Panc1 (cell line): ENCODE measurements around the gene GCK. TPM values are rescaled to one million over a fixed set of nuclear protein-coding genes. Genes with fewer than 3 reads are reported as not detected.

Experiments
- ATAC-seq: fragments of 200-7000 bp; cut with Tn5 transposase; 2 replicates; pipeline ENCODE4 v1.9.1; 2020; ENCODE audit warnings: mild to moderate bottlenecking, moderate library complexity
- BruUV-seq: library from RNA; stranded (reverse); fragments of 400-500 nt; replicated peaks from 2 replicates; lab custom pipeline; 2021; lab: Mats Ljungman, UMichigan
- CTCF ChIA-PET: fragments of 300-600 bp; sonication (Branson Sonifier 250); formaldehyde crosslinking; loops from one replicate; lab custom pipeline; 2022; ENCODE audit warnings: antibody characterized with exemption; lab: Charles Lee
- POLR2A ChIA-PET: fragments of 300-600 bp; sonication (Branson Sonifier 250); formaldehyde crosslinking; loops from one replicate; lab custom pipeline; 2022; ENCODE audit warnings: antibody characterized with exemption; lab: Charles Lee
- DNase-seq: peaks from one replicate; pipeline ENCODE4 v3.0.0-alpha.2; 2010; ENCODE audit warnings: low read depth, low spot score
- H3K27ac ChIP-seq: 2 replicates; pipeline ENCODE4 v1.5.1; 2011; ENCODE audit warnings: mild to moderate bottlenecking, low read length, inconsistent platforms
- H3K27me3 ChIP-seq: fragments of 200-500 bp; sonication (Bioruptor generic); 2 replicates; pipeline ENCODE4 v1.6.0; 2014; ENCODE audit warnings: low read length, inconsistent platforms; ENCODE audit not compliant: control insufficient read depth, insufficient read depth
- H3K36me3 ChIP-seq: fragments of 200-500 bp; sonication (Bioruptor generic); 2 replicates; pipeline ENCODE4 v1.5.1; 2014; ENCODE audit warnings: inconsistent platforms, mild to moderate bottlenecking, low read length, moderate library complexity; ENCODE audit not compliant: control insufficient read depth, insufficient read depth
- H3K4me1 ChIP-seq: 2 replicates; pipeline ENCODE4 v1.5.1; 2011; ENCODE audit warnings: inconsistent platforms, mild to moderate bottlenecking, low read length, moderate library complexity; ENCODE audit not compliant: control insufficient read depth, insufficient read depth
- H3K4me3 ChIP-seq, 2 experiments: 2 replicates each; pipeline ENCODE4 v1.5.1; 2011 to 2012; ENCODE audit warnings: low read depth in 2 of 2, low read length in 2 of 2, mild to moderate bottlenecking in 2 of 2, inconsistent platforms in 1 of 2, moderate library complexity in 1 of 2
- H3K9me3 ChIP-seq: fragments of 200-500 bp; sonication (Bioruptor generic); 2 replicates; pipeline ENCODE4 v1.5.1; 2014; ENCODE audit warnings: low read depth, mild to moderate bottlenecking, inconsistent platforms, low read length, moderate library complexity; ENCODE audit not compliant: control insufficient read depth, insufficient read depth
- POLR2AphosphoS5 ChIP-seq: IDR thresholded peaks from 2 replicates; pipeline ENCODE4 v1.6.1; 2012; ENCODE audit warnings: mild to moderate bottlenecking, low read depth, low read length, moderate library complexity
- SIN3A ChIP-seq: IDR thresholded peaks from 2 replicates; pipeline ENCODE4 v1.6.1; 2012; ENCODE audit warnings: low read depth, mild to moderate bottlenecking, low read length, moderate library complexity, borderline replicate concordance; ENCODE audit not compliant: insufficient read depth
- TCF7L2 ChIP-seq: IDR thresholded peaks from 2 replicates; pipeline ENCODE4 v1.6.1; 2011; ENCODE audit warnings: mild to moderate bottlenecking, low read depth, low read length, inconsistent platforms
- in situ Hi-C: cut with HindIII; loops from 2 replicates; pipeline ENCODE4 v1.10.0; 2016; ENCODE audit warnings: low sequenced_read_pairs, low pct_unique_long_range_greater_than_20kb
- intact Hi-C: fragments of 100-400 bp; cut with micrococcal nuclease; formaldehyde crosslinking; loops from one replicate; pipeline ENCODE4 v1.10.0; 2022; ENCODE audit not compliant: unreplicated experiment
- total RNA-seq: library from RNA; stranded (reverse); gene quantifications from one replicate; pipeline ENCODE4 v1.2.1, GENCODE V29; 2021; ENCODE audit not compliant: unreplicated experiment
- TF ChIP-seq, protein P1 (sequence below), 2 experiments: IDR thresholded peaks; 2 replicates each; pipeline ENCODE4 v1.6.1; 2011 to 2012; ENCODE audit warnings: low read depth in 2 of 2, control low read depth in 1 of 2, low read length in 1 of 2, mild to moderate bottlenecking in 1 of 2, moderate library complexity in 1 of 2; ENCODE audit not compliant: insufficient read depth in 1 of 2
- TF ChIP-seq, protein P2 (sequence below): fragments of 450-650 bp; IDR thresholded peaks from 2 replicates; pipeline ENCODE4 v1.5.1; 2017; ENCODE audit warnings: mild to moderate bottlenecking

The GCK gene
- total RNA-seq, 1 experiment from 2014 or later, result 0.36 TPM

DNA sequence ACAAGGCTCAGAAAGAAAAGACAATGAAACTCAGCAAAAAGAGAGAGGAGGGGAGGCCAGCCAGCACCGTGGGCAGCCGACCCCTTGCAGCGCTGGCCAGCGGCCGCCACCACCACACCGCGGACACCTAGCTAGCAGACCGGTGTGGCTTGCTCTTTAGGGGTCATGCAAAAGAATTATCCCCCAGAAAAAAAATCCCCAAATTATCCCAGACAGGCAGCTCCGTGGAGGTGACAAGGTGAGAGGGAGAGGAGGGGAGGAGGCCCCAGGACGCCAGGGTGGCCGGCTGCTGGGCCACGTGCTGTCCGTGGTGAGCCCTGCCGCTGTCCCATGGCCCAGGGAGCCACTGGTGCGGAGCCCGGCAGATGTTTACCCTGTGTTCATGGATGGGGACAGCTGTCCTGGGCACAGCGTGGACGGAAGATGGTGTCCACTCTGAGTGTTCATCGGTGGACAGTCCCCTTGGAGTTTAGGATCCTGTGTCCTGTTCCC, 28.0 kb upstream of the GCK start:
- Histone ChIP-seq H3K4me1 (0 out of 2 replicates have a peak, but pooled peaks cover 2% of the 10 kb centered on the region), H3K9me3 (no peaks in the 10 kb centered on the region), H3K27me3 (no peaks in the 10 kb centered on the region), H3K27ac (no peak overlapping the region), H3K4me3 (no peak overlapping the region), H3K36me3 (no peaks in the 10 kb centered on the region; the same call in 1 of the 2 replicates)
- in situ Hi-C loops (loop anchor here (25.0 kb wide), 1 partner anchor 120 kb away; the partner anchor contains the start of gene CAMK2B), intact Hi-C loops (no loop called here)
- TF ChIP-seq, protein P1, sequence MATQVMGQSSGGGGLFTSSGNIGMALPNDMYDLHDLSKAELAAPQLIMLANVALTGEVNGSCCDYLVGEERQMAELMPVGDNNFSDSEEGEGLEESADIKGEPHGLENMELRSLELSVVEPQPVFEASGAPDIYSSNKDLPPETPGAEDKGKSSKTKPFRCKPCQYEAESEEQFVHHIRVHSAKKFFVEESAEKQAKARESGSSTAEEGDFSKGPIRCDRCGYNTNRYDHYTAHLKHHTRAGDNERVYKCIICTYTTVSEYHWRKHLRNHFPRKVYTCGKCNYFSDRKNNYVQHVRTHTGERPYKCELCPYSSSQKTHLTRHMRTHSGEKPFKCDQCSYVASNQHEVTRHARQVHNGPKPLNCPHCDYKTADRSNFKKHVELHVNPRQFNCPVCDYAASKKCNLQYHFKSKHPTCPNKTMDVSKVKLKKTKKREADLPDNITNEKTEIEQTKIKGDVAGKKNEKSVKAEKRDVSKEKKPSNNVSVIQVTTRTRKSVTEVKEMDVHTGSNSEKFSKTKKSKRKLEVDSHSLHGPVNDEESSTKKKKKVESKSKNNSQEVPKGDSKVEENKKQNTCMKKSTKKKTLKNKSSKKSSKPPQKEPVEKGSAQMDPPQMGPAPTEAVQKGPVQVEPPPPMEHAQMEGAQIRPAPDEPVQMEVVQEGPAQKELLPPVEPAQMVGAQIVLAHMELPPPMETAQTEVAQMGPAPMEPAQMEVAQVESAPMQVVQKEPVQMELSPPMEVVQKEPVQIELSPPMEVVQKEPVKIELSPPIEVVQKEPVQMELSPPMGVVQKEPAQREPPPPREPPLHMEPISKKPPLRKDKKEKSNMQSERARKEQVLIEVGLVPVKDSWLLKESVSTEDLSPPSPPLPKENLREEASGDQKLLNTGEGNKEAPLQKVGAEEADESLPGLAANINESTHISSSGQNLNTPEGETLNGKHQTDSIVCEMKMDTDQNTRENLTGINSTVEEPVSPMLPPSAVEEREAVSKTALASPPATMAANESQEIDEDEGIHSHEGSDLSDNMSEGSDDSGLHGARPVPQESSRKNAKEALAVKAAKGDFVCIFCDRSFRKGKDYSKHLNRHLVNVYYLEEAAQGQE (IDR thresholded peaks at IDR 0.05; ENCODE audit: insufficient read depth in 1 of 2, low read depth in 2 of 2, low read length in 1 of 2), result no peak
- TF ChIP-seq POLR2AphosphoS5 (no peak), SIN3A (no peak), TCF7L2 (no peak)
- TF ChIP-seq, protein P2, sequence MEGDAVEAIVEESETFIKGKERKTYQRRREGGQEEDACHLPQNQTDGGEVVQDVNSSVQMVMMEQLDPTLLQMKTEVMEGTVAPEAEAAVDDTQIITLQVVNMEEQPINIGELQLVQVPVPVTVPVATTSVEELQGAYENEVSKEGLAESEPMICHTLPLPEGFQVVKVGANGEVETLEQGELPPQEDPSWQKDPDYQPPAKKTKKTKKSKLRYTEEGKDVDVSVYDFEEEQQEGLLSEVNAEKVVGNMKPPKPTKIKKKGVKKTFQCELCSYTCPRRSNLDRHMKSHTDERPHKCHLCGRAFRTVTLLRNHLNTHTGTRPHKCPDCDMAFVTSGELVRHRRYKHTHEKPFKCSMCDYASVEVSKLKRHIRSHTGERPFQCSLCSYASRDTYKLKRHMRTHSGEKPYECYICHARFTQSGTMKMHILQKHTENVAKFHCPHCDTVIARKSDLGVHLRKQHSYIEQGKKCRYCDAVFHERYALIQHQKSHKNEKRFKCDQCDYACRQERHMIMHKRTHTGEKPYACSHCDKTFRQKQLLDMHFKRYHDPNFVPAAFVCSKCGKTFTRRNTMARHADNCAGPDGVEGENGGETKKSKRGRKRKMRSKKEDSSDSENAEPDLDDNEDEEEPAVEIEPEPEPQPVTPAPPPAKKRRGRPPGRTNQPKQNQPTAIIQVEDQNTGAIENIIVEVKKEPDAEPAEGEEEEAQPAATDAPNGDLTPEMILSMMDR, result no peak
- CTCF ChIA-PET, result interaction anchor here (1.3 kb wide), 1 partner anchor 24 kb away, joined by 3 read pairs; no protein-coding TSS in a partner anchor
- POLR2A ChIA-PET, result no interaction called here
- ATAC-seq (no peak), DNase-seq (no peak)
- no TSS peak for BruUV-seq

DNA sequence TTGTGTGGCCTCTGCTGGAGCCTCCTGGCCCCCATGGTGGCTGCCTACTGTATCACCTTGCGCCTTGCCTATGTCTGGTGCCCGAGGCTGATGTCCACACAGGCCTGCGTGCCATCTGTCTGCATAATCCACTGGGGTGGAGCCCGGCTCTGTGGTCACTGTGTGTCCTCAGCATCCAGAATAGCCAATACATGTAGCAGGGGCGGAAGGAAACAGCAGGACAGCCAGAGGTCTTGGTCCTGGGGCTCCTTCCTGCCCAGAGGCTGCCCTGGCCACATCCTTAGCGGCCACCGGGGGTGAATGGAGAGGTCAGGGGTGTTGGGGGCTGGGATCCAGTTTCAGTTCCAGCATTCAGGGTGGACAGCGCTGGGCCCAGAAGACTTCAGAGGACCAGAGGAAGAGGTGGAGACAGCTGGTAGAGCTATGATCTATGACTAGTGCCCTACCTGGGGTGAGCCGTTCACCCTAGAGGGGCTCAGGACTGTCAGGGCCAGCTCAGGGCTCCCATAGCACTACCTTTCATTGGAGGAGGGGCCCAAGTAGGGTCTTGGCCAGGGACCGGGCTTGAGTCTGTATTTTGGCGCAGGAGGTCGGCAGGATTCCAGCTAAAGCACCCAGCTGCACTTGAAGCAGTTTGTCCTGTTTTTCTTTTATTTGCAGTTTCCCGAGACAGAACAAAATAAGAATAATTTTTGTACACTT, 27.4 kb upstream of the GCK start:
- Histone ChIP-seq H3K4me3 (no peak overlapping the region), H3K9me3 (no peaks in the 10 kb centered on the region), H3K36me3 (no peaks in the 10 kb centered on the region; the same call in none of the 2 replicates), H3K4me1 (0 out of 2 replicates have a peak, but pooled peaks cover 2% of the 10 kb centered on the region), H3K27ac (no peak overlapping the region), H3K27me3 (no peaks in the 10 kb centered on the region)
- ChIA-PET POLR2A (no interaction called here), CTCF (no interaction called here)
- TF ChIP-seq POLR2AphosphoS5 (no peak), SIN3A (no peak), TCF7L2 (no peak)
- TF ChIP-seq, protein P2, result no peak
- TF ChIP-seq, protein P1 (IDR thresholded peaks at IDR 0.05; ENCODE audit: insufficient read depth in 1 of 2, low read depth in 2 of 2, low read length in 1 of 2), result no peak
- intact Hi-C loops (no loop called here), in situ Hi-C loops (loop anchor here (25.0 kb wide), 1 partner anchor 121 kb away; the partner anchor contains the start of gene CAMK2B)
- ATAC-seq (no peak), DNase-seq (no peak)
- no TSS peak for BruUV-seq
